ENCODE measurements around the gene SUCNR1. TPM values are rescaled to one million over a fixed set of nuclear protein-coding genes. Genes with fewer than 3 reads are reported as not detected.

SUCNR1 gene
- total and polyA plus RNA-seq, 2 of the 13 experiments (the other 11 are each of a cell fraction or from before 2014, with no cell fraction given), result 0.03 TPM; not detected in 1

DNA sequence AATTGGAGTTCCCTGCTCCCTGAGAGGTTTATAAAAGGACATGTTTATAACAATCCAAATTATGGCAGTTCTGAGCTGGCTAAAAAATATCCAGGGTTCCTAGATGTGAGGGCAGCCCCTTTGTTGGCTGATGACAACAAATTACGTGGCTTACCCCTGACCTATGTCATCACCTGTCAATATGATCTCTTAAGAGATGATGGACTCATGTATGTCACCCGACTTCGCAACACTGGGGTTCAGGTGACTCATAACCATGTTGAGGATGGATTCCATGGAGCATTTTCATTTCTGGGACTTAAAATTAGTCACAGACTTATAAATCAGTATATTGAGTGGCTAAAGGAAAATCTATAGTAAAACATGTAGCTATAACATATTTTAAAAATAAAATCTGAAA, 45.6 kb upstream of the SUCNR1 start:
- H3K27me3 ChIP-seq (ENCODE audit: control insufficient read depth in 1 of 2, insufficient read depth in 2 of 2, low read length in 2 of 2), result no peaks in the 10 kb centered on the region
- intact Hi-C loops (cut with micrococcal nuclease; ENCODE audit: unreplicated experiment) (no loop called here), in situ Hi-C loops (cut with HindIII; ENCODE audit: extremely low pct_ligation_motif_present, low pct_unique_long_range_greater_than_20kb) (no loop called here)
- H3K79me2 ChIP-seq (ENCODE audit: insufficient read depth, low read length), result no peaks in the 10 kb centered on the region
- 0 out of 2 replicates have a peak, but pooled peaks cover 4% of the 10 kb centered on the region for H3K4me1 ChIP-seq (ENCODE audit: insufficient read depth, low read length)
- TF ChIP-seq FOSL2 (CRISPR knock-in tag; IDR thresholded peaks at IDR 0.05) (0 out of 2 replicates have a peak, but pooled peaks have one; percentile 18), KLF15 (CRISPR knock-in tag; IDR thresholded peaks at IDR 0.05; ENCODE audit: borderline replicate concordance) (no peak), ZFP36 (IDR thresholded peaks at IDR 0.05; ENCODE audit: borderline replicate concordance, low read depth, low read length, partially characterized antibody) (no peak), ZNF34 (CRISPR knock-in tag; IDR thresholded peaks at IDR 0.05; ENCODE audit: borderline replicate concordance) (no peak), EED (CRISPR knock-in tag; IDR thresholded peaks at IDR 0.05) (no peak), ZNF713 (CRISPR knock-in tag; IDR thresholded peaks at IDR 0.05) (no peak), ZNF652 (CRISPR knock-in tag; IDR thresholded peaks at IDR 0.05; ENCODE audit: borderline replicate concordance, low read depth) (no peak), ZNF282 (IDR thresholded peaks at IDR 0.05; ENCODE audit: partially characterized antibody) (no peak)
- TF ChIP-seq, protein P1, sequence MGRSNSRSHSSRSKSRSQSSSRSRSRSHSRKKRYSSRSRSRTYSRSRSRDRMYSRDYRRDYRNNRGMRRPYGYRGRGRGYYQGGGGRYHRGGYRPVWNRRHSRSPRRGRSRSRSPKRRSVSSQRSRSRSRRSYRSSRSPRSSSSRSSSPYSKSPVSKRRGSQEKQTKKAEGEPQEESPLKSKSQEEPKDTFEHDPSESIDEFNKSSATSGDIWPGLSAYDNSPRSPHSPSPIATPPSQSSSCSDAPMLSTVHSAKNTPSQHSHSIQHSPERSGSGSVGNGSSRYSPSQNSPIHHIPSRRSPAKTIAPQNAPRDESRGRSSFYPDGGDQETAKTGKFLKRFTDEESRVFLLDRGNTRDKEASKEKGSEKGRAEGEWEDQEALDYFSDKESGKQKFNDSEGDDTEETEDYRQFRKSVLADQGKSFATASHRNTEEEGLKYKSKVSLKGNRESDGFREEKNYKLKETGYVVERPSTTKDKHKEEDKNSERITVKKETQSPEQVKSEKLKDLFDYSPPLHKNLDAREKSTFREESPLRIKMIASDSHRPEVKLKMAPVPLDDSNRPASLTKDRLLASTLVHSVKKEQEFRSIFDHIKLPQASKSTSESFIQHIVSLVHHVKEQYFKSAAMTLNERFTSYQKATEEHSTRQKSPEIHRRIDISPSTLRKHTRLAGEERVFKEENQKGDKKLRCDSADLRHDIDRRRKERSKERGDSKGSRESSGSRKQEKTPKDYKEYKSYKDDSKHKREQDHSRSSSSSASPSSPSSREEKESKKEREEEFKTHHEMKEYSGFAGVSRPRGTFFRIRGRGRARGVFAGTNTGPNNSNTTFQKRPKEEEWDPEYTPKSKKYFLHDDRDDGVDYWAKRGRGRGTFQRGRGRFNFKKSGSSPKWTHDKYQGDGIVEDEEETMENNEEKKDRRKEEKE (IDR thresholded peaks at IDR 0.05), result no peak
- no peak overlapping the region for H2AFZ ChIP-seq (ENCODE audit: low read length)
- CTCF ChIA-PET (ENCODE audit: low intra/inter-chr PET ratio, low total read pairs), result no interaction called here
- POLR2A ChIA-PET, result no interaction called here
- H3K4me2 ChIP-seq (ENCODE audit: low read depth, low read length), result no peak overlapping the region
- H4K20me1 ChIP-seq (ENCODE audit: insufficient read depth, low read length), result no peaks in the 10 kb centered on the region
- H3K27ac ChIP-seq (ENCODE audit: extremely low read length, insufficient read depth, low read length), result no peak overlapping the region
- ATAC-seq (no peak), DNase-seq (ENCODE audit: low spot score) (no peak), FAIRE-seq (no peak)
- 85% methylated on average over 3 of the region's 3 CpGs for WGBS (ENCODE audit: low lambda C conversion rate)
- no TSS peak for BruUV-seq (replicated peaks)
- H3K4me3 ChIP-seq (replicated peaks in 1 of 3; ENCODE audit: insufficient read depth in 1 of 3, low read depth in 2 of 3, low read length in 3 of 3), result no peak overlapping the region
- no peaks in the 10 kb centered on the region for H3K36me3 ChIP-seq (replicated peaks in 1 of 2; ENCODE audit: control insufficient read depth in 1 of 2, insufficient read depth in 2 of 2, low read length in 2 of 2)
- H3K9ac ChIP-seq (ENCODE audit: insufficient read depth, low read depth, low read length), result no peak overlapping the region
- peaks cover 6% of the 10 kb centered on the region; the same call in 1 of the 2 replicates for H3K9me3 ChIP-seq (ENCODE audit: low read length)
